GM19467 (cell line): ENCODE data around the gene SNRPA.
"Not testable (repeated sequence)": the region's sequence is repeated elsewhere in the genome, so short reads cannot be mapped to it uniquely, and the experiment has no call there.

ENCODE experiments used
- ATAC-seq: cut with Tn5 transposase; IDR thresholded peaks from one replicate; pipeline ENCODE4 v1.9.1; 2021; ENCODE audit warnings: mild to moderate bottlenecking, moderate library complexity; ENCODE audit not compliant: unreplicated experiment

The SNRPA gene

GRCh38 chr19:40744554-40745401 is 6.2 kb upstream of the SNRPA start:
- no peak for ATAC-seq

DNA sequence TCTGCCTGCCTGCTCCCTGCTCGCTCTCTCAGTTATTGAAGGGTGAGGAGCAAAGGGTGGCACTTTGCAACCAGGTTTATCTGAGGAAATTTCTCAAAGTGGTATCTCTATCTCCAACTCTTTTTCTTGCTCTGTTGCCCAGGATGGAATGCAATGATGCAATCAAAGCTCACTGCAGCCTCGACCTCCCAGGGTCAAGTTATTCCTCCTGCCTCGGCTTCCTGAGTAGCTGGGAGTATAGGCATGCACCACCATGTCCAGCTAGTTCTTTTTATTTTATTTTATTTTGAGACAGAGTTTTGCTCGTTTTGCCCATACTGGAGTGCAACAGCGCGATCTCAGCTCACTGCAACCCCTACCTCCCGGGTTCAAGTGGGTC is 5.6 kb upstream of the SNRPA start:
- no peak for ATAC-seq

DNA sequence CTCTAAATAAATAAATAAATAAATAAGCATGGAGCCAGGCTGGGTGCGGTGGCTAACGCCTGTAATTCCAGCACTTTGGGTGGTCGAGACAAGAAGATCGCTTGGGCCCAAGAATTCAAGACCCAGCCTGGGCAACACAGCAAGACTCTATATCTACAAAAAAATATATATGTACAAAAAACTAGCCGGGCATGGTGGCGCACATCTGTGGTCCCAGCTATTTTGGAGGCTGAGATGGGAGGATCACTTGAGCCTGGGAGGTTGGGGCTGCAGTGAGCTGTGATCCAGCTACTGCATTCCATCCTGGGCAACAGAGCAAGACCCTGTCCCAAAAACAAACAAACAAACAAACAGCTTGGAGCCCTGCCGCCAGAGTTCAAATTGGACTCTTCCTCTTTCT is 3.5 kb upstream of the SNRPA start:
- ATAC-seq: no peak

DNA sequence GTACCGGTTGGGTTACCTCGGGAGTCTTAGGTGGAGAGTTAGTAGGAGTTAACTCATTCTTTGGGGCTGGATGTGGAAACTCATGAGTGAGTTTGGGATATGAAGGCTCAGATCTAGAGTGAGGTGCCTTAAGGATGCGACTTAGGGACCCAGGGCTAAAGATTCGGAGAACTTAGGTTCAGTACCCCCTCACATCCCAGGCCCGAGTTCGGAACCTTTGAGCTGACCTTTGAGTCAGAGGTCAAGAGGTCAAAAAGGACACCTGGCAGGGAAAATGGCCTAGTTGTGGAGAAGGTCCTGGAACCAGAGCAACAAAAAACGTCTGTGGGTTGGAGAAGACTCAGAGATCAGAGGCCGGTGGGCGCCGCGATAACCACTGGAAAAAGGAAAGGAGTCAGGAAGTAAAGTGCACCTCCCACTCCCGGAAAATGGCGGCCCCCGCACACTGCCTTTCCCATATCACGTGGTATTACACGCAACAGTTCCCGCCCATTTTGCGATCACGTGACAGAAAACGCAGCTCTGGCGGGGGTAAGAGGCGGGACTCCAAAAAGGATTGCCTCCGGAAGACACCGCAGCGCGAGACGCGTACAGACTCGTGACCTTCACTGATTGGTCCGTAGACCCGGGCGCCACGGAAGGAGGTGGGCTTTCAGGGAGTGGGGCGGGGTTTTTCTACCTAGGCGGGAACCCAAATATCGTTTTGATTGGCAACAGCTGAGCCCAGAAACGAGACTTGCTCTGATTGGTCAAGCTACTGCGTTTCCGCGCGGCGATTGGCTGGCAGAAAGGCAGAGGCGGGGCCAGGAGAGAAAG is 737 bp upstream of the SNRPA start, which contains the start of gene ACTMAP:
Gene ACTMAP (minus strand): TSS at position 420 of the 816 bp plus-strand sequence. CDS start 674 bp downstream, outside the sequence.
- peak; percentile 78 for ATAC-seq

DNA sequence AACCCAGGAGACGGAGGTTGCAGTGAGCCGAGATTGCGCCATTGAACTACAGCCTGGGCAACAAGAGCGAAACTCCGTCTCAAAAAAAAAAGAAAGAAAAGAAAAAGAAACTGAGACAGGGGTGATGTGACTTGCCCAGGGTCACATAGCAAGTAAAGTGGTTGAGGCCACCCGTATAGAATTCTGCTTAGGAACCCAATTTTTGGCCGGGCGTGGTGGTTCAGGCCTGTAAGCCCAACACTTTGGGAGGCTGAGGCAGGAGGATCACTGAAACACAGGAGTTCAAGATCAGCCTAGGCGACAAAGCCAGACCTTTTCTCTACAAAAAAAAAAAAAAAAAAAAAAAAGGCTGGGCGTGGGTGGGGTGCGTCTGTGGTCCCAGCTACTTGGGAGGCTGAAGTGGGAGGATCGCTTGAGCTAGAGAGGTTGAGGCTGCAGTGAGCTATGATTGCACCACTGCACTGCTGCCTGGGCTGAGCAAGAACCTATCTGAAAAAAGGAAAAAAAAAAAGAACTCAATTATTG is 1.3 kb downstream of the SNRPA start:
- ATAC-seq: no peak

DNA sequence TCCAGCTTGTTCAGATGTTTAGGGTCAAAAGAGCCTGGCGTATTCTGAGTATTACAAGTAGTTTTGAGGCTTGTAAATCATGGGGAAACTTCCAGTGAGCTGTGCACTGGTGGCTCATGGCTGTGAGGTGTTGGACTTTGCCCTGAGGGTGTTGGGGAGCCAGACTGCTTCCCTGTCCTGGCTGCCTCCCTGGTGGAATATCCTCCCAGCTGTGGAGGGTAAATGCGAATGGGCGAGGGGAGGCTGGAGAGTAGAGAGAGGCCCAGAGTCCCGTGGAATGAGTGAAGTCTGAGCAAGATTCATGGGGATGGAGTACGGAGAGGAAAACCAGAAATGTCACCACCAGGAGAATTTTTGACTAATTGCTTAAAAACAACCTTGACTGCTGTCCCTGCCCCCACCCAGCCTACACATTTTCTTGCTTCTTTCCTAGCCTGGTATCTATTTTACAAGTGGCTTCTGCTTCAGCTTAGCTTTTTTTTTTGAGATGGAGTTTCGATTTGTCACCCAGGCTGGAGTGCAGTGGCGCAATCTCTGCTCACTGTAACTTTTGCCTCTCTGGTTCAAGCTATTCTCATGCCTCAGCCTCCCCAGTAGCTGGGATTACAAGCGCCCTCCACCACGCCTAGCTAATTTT is 3.7 kb downstream of the SNRPA start:
- ATAC-seq: no peak

DNA sequence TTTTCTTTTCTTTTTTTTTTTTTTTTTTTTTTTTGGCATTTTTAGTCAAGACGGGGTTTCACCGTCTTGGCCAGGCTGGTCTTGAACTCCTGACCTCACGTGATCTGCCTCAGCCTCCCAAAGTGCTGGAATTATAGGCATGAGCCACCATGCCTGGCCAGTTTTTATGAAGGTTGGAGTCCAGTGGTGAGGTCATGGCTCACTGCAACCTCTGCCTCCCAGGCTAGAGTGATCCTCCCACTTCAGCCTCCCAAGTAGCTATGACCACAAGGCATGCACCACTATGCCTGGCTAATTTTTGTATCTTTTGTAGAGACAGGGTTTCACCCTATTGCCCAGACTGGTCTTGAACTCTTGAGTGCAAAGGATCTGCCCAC is 4.2 kb downstream of the SNRPA start:
- ATAC-seq: no peak

GRCh38 chr19:40755791-40756190 is 4.8 kb downstream of the SNRPA start:
- no peak for ATAC-seq

GRCh38 chr19:40756502-40757110 is 5.6 kb downstream of the SNRPA start:
- ATAC-seq: no peak

DNA sequence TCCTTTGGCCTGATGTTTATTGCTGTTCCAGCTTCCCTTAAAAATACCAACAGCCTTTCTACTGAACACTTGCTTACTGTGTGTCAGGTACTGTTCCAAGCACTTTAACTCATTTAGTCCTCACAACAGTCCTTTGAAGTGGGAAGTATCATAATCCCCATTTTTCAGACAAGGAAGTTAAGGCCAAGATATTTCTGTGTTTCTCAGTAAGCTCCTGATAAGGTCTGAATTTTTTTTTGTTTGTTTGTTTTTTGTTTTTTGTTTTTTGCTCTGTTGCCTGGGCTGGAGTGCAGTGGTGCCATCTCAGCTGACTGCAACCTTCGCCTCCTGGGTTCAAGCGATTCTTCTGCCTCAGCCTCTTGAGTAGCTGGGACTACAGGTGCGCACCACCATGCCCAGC is 7.5 kb downstream of the SNRPA start:
- ATAC-seq: no peak

GRCh38 chr19:40759352-40759751 is 8.3 kb downstream of the SNRPA start:
- no peak for ATAC-seq

GRCh38 chr19:40762754-40763470 is 11.9 kb downstream of the SNRPA start:
- ATAC-seq: no peak

DNA sequence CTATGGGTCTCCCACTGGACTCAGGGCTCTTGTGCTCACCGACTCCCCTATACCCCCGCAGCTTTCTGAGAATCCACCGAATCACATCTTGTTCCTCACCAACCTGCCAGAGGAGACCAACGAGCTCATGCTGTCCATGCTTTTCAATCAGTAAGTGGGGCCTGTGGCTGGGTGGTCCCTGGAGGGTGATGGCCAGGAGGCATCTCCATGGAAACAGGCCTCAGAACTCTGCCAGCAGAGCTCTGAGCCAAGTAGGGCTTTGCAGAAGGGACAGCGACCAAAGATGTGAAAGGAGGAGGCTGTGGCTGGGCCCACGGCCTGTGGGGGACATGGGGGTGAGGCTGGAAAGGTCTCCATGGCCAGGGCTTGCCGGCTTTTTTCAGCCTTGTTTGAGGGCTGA is 12.5 kb downstream of the SNRPA start:
- no peak for ATAC-seq

DNA sequence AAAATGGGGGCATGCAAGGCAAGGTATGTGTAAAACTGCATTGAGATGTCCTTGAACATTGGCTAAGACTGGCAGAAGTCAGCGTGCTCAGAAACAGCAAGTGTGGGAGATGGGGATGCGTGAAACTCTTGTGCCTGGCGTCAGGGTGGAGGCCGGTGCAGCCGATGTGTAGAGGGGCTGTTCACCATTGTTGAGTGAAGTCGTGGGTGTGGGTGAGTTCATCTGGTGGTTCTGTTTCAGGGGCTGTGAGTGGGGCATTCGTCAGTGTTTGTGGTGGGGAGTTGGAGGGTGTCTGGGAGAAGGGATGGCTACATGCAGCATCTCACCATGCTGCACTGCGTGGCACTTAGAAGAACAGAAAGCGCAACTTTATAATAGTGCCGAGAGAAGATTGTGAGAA is 13.0 kb downstream of the SNRPA start:
- ATAC-seq: no peak

- not testable (repeated sequence) for ATAC-seq
These were observed 15.4 kb downstream of the SNRPA start for GRCh38 chr19:40766385-40766784.

DNA sequence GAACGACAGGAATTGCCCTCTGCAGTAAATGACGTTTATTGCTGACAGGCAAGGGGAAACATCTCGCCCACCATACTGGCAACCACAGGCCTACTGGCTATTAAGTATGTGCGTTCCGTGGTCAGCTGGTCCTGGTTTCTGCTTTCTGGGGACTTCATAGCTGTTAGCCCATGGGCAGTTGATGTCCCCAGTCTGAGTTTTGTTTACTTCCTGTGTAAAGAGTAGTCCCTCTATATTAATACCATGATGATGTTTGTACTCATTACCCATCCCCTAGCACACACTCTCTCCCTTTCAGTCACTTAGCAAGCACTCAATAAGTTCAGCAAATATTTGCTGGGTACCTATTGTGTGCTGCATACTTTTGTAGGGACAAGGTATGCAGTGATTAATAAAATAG is 17.9 kb downstream of the SNRPA start:
- no peak for ATAC-seq

GRCh38 chr19:40771101-40771862 is 20.3 kb downstream of the SNRPA start:
- not testable (repeated sequence) for ATAC-seq

- ATAC-seq: no peak
These were observed 24.1 kb downstream of the SNRPA start, which contains the start of gene MIA for GRCh38 chr19:40774916-40775631. Gene MIA, plus strand, starts transcription at chr19:40775521. Its CDS starts 22 bp downstream, at chr19:40775543.

DNA sequence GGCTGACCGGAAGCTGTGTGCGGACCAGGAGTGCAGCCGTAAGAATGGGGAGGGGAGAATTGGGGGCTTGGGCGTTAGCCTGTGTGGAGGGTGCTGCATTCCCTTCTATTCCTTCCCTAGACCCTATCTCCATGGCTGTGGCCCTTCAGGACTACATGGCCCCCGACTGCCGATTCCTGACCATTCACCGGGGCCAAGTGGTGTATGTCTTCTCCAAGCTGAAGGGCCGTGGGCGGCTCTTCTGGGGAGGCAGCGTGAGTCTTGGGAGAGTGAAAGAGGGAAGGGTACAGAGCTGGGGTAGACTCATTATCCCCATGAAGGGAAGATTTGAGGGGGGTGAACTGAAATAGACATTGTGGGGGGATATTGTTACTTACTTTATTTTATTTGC is 24.6 kb downstream of the SNRPA start:
- no peak for ATAC-seq
